Measurements from ENCODE around the gene GLYR1. TPM values are rescaled to one million over a fixed set of nuclear protein-coding genes. Genes with fewer than 3 reads are reported as not detected.

The GLYR1 gene
- total and polyA plus RNA-seq, 2 donors (not counting 1 experiment from before 2014, with no cell fraction given), result 34.0 to 137 TPM

DNA sequence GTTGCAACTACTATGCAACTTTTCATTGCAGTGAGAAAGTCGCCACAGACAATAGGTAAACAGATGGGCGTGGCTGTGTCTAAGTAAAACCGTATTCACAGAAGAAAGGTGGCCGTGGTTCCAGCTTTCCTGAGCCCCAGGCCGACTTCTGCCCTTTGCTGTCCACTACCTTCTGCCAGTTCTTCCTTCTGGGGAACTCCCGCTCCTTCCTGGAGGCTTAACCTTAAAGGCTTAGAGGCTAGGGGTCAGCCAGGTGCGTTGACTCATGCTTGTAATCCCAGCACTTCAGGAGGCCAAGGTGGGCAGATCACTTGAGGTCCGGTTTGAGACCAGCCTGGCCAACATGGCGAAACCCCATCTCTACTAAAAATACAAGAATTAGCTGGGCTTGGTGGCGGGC is 56.8 kb downstream of the GLYR1 start:
- H3K4me1 Mint-ChIP-seq, result no peaks in the 10 kb centered on the region
- WGBS (ENCODE audit: insufficient coverage), result 87% methylated on average over 8 of the region's 10 CpGs
- H3K27ac Mint-ChIP-seq, result no peak overlapping the region
- no peaks in the 10 kb centered on the region for H3K27me3 Mint-ChIP-seq
- CTCF ChIA-PET, result no interaction called here
- Histone ChIP-seq H3K36me3 (replicated peaks in 1 of 2; ENCODE audit: control extremely low read depth in 1 of 2, control insufficient read depth in 1 of 2, extremely low read depth in 1 of 2, insufficient read depth in 2 of 2, low read length in 1 of 2) (no peaks in the 10 kb centered on the region), H3K27me3 (replicated peaks in 1 of 4; ENCODE audit: control extremely low read depth in 1 of 4, control insufficient read depth in 3 of 4, insufficient read depth in 4 of 4, low read length in 3 of 4) (peaks cover 0 to 6% (median 0%) of the 10 kb centered on the region in 4 experiments), H3K9me3 (ENCODE audit: control extremely low read depth in 1 of 3, control insufficient read depth in 2 of 3, insufficient read depth in 1 of 3, low read length in 2 of 3) (no peaks in the 10 kb centered on the region), H3K27ac (ENCODE audit: low read length in 2 of 2) (no peak overlapping the region), H3K4me1 (ENCODE audit: control insufficient read depth in 2 of 2, insufficient read depth in 2 of 2, low read length in 2 of 2) (no peaks in the 10 kb centered on the region), H3K9ac (ENCODE audit: low read length) (no peak overlapping the region), H2AFZ (ENCODE audit: insufficient read depth, low read depth, low read length, poor library complexity, severe bottlenecking) (no peak overlapping the region), H4K20me1 (ENCODE audit: control insufficient read depth, insufficient read depth, low read length, poor library complexity, severe bottlenecking) (no peaks in the 10 kb centered on the region), H3K4me2 (replicated peaks; ENCODE audit: low read depth, low read length, poor library complexity, severe bottlenecking) (no peak overlapping the region), H3K4me3 (ENCODE audit: control extremely low read depth in 1 of 5, extremely low read depth in 1 of 5, insufficient read depth in 1 of 5, low read depth in 2 of 5, low read length in 4 of 5) (no peak overlapping the region), H3K79me2 (ENCODE audit: control insufficient read depth, insufficient read depth, low read length) (no peaks in the 10 kb centered on the region)
- intact Hi-C loops (cut with micrococcal nuclease), result no loop called here
- no peak for TF ChIP-seq EZH2 (IDR thresholded peaks at IDR 0.05; ENCODE audit: borderline replicate concordance, insufficient read depth, low read depth, low read length, poor library complexity, severe bottlenecking)
- TF ChIP-seq, protein P1, sequence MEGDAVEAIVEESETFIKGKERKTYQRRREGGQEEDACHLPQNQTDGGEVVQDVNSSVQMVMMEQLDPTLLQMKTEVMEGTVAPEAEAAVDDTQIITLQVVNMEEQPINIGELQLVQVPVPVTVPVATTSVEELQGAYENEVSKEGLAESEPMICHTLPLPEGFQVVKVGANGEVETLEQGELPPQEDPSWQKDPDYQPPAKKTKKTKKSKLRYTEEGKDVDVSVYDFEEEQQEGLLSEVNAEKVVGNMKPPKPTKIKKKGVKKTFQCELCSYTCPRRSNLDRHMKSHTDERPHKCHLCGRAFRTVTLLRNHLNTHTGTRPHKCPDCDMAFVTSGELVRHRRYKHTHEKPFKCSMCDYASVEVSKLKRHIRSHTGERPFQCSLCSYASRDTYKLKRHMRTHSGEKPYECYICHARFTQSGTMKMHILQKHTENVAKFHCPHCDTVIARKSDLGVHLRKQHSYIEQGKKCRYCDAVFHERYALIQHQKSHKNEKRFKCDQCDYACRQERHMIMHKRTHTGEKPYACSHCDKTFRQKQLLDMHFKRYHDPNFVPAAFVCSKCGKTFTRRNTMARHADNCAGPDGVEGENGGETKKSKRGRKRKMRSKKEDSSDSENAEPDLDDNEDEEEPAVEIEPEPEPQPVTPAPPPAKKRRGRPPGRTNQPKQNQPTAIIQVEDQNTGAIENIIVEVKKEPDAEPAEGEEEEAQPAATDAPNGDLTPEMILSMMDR (IDR thresholded peaks at IDR 0.05), result no peak
- DNase-seq, result no peak
- no peaks in the 10 kb centered on the region for H3K9me3 Mint-ChIP-seq (ENCODE audit: insufficient read depth)
- POLR2A ChIA-PET, result no interaction called here
- no peak overlapping the region for H3K4me3 Mint-ChIP-seq
- ATAC-seq (ENCODE audit: low read depth), result no peak

GRCh38 chr16:4788910-4789309 is 58.2 kb downstream of the GLYR1 start:
- Histone ChIP-seq H3K4me2 (replicated peaks; ENCODE audit: low read depth, low read length, poor library complexity, severe bottlenecking) (no peak overlapping the region), H3K4me1 (ENCODE audit: control insufficient read depth in 2 of 2, insufficient read depth in 2 of 2, low read length in 2 of 2) (no peaks in the 10 kb centered on the region), H3K9me3 (ENCODE audit: control extremely low read depth in 1 of 3, control insufficient read depth in 2 of 3, insufficient read depth in 1 of 3, low read length in 2 of 3) (no peaks in the 10 kb centered on the region), H3K27me3 (replicated peaks in 1 of 4; ENCODE audit: control extremely low read depth in 1 of 4, control insufficient read depth in 3 of 4, insufficient read depth in 4 of 4, low read length in 3 of 4) (peaks cover 0 to 6% (median 0%) of the 10 kb centered on the region in 4 experiments), H3K36me3 (replicated peaks in 1 of 2; ENCODE audit: control extremely low read depth in 1 of 2, control insufficient read depth in 1 of 2, extremely low read depth in 1 of 2, insufficient read depth in 2 of 2, low read length in 1 of 2) (no peaks in the 10 kb centered on the region), H2AFZ (ENCODE audit: insufficient read depth, low read depth, low read length, poor library complexity, severe bottlenecking) (no peak overlapping the region), H3K9ac (ENCODE audit: low read length) (no peak overlapping the region), H3K79me2 (ENCODE audit: control insufficient read depth, insufficient read depth, low read length) (no peaks in the 10 kb centered on the region), H3K4me3 (ENCODE audit: control extremely low read depth in 1 of 5, extremely low read depth in 1 of 5, insufficient read depth in 1 of 5, low read depth in 2 of 5, low read length in 4 of 5) (no peak overlapping the region), H3K27ac (ENCODE audit: low read length in 2 of 2) (no peak overlapping the region), H4K20me1 (ENCODE audit: control insufficient read depth, insufficient read depth, low read length, poor library complexity, severe bottlenecking) (no peaks in the 10 kb centered on the region)
- ChIA-PET POLR2A (no interaction called here), CTCF (no interaction called here)
- ATAC-seq (ENCODE audit: low read depth), result no peak
- no peaks in the 10 kb centered on the region for H3K9me3 Mint-ChIP-seq (ENCODE audit: insufficient read depth)
- no peak for TF ChIP-seq EZH2 (IDR thresholded peaks at IDR 0.05; ENCODE audit: borderline replicate concordance, insufficient read depth, low read depth, low read length, poor library complexity, severe bottlenecking)
- TF ChIP-seq, protein P1 (IDR thresholded peaks at IDR 0.05), result no peak
- no peaks in the 10 kb centered on the region for H3K27me3 Mint-ChIP-seq
- WGBS (ENCODE audit: insufficient coverage), result 92% methylated on average over 4 of the region's 7 CpGs
- intact Hi-C loops (cut with micrococcal nuclease), result no loop called here
- H3K4me1 Mint-ChIP-seq, result no peaks in the 10 kb centered on the region
- H3K4me3 Mint-ChIP-seq, result no peak overlapping the region
- H3K27ac Mint-ChIP-seq, result no peak overlapping the region
- no peak for DNase-seq

All from B cell (primary cell).